GM21390 (cell line): ENCODE measurements around the gene LYRM1.
A peak's percentile ranks its signal among the peaks of the same experiment; 100 is the strongest.
"Not testable (repeated sequence)": the region's sequence is repeated elsewhere in the genome, so short reads cannot be mapped to it uniquely, and the experiment has no call there.

ENCODE experiments used
- ATAC-seq: cut with Tn5 transposase; IDR thresholded peaks from one replicate; pipeline ENCODE4 v1.9.1; 2021; ENCODE audit not compliant: unreplicated experiment

LYRM1 gene, protein sequence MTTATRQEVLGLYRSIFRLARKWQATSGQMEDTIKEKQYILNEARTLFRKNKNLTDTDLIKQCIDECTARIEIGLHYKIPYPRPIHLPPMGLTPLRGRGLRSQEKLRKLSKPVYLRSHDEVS

DNA sequence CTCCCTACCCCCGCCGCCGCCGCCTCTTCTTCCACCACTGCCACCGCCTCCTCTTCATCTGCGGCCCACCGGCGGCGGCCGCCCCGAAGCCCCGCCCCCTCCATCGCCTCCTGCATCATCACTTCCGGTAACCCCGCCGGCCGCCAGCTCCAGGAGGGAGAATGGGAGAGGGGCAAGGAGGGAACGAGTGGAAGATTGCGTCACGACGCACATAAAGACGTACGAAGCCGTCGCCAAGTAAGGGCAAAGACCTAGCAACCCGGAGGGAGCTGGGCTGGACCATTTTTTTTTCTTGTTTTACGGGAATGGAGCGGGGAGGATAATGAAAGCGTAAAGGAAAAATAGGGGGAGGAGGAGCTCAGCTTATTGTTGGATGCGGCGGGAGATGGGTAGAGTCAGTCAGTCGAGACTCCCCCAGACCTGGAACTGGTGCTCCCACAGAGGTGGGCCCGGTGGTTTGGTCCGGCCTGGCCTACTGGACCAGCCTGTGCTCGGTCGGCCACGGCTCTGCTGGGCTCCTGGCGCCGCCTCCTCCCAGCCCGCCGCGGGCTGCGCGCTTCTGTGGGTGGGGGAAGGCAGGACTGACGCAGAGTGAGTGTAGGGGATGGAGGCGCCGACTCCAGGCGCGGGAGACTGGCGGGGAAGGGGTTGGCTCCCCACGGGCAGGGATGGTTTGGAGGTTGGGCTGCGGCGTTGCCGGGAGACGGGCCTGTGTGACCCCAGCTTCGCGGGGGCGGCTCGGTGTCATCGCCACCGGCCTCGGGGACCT is at the start of gene LYRM1, which contains the start of gene DCUN1D3:
Gene LYRM1 (plus strand): TSS at position 473 of the 769 bp plus-strand sequence. CDS start 14,785 bp downstream, outside the sequence.
Gene DCUN1D3 (minus strand): TSS at position 60 of the 769 bp plus-strand sequence. CDS start 37,820 bp downstream, outside the sequence.
- ATAC-seq = peak; percentile 66

DNA sequence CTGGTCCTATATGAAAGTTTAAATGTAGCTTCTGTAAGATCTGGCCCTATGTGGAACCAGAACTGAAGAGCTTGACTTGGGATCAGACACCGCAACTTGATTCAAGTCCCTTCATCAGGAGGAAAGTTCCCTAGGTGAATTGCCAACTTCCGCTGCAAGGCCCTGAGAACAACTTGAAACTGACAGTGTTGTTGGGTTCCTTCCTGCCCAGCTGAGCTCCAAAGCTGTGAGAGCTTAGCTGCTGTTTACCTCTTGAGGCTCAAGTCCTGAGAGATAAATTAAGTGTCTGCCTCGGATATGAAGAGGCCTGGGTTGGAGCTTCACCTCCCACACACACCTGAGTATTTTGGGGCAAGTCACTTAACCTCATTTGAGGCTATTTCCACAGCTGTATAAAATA is 49.6 kb upstream of the LYRM1 start:
- no peak for ATAC-seq

DNA sequence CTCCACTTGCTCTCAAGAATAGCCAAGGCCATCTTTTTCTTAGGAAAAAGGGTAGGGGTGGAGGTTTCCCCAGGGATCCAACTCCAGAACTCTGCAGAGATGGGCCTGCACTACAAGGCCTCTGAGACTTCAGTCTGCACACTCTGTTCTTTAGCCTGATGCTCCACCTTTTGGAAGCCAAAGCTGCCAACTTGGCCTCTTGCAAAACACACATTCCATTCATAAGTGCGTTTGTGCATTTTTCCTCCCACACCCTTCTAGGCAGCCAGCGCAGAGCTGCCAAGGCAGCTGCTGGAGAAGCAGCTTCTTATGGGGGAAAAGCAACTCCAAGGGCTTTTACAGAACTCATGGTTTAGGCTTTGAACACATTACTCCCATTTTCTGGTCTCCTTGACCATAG is 49.0 kb upstream of the LYRM1 start:
- no peak for ATAC-seq

DNA sequence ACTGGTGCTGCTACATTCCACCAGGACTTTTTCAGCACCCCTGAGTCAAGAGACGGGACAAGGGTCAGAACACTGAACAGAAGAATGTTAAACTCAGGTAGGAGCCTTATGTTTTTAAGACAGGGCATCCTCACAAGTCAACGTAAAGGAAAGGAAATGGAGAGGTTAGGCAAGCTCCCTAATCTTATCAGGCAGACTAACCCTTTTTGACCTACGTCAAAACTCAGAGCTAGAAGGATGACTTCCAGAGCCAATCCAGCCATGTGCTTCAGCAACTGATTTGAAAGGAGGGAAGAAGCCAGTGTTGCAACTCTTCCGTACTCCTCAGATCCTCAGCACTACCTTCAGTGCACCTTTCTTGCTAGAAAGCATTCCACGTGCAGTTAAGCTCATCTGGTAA is 47.4 kb upstream of the LYRM1 start:
- no peak for ATAC-seq

DNA sequence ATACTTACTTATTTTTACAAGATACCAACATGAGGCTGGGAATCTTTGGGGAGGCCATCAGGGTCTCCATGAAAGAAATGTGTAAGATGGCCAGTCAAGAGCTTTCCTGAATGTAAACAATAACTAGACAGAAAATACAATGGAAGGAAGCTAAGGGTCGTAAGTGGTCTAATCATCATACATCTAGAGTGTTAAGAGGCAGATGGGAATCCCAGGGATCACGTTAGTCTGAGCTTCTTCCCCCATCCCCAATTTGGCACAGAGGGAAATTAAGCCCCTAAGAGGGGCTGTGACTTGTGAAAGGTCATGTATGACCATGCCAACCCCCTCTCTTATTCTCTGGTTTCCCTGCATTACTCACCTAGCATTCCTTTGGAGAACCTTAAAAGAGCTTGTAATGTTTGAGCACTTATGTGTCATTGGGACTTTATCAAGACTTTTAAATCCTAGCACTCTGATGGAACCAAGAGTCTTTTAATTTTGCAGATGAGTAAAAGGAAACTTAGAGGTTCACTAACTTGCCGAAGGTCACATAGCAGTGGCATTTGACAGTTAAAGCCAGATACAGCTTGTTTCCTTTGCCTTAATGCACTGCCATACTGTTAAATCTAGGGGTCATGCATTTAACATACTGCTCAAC is 46.5 kb upstream of the LYRM1 start:
- no peak for ATAC-seq

DNA sequence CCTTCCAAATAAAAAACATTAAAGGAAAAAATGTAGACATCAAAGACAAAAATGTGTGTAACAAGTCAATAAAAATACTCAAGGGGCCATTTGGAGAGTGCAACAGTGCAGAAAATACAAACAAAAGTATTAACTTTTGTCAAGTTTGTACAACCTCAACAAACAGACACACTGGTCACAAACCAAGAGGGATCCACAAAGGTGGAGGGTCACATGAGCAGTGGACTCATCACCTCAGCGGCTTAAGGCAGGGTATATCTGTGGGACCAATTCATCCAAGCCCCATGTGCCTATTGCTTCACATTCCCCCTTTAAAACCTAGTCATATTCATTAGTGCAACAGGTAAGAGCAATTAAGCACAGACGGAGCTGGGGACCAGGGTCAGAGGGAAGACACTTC is 45.6 kb upstream of the LYRM1 start:
- no peak for ATAC-seq

DNA sequence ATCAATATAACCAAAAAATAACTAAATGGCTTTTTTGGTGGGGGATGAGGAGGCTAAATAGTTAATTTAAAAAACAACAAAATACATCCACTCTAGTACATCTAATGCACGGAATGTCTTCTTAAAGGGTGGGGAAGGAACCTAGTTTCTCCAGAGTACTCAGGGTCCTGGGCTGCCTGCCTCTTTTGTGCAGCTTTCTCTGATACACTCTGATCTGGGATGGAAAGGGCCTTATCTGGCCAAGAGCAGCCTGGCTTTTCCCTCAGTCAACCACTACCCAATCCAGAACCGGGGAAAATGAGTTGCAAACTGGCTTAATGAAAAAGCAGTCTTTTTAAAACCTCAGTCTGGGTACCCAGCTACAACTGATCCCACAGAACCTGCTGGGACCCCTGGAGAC is 43.3 kb upstream of the LYRM1 start:
- ATAC-seq = no peak

DNA sequence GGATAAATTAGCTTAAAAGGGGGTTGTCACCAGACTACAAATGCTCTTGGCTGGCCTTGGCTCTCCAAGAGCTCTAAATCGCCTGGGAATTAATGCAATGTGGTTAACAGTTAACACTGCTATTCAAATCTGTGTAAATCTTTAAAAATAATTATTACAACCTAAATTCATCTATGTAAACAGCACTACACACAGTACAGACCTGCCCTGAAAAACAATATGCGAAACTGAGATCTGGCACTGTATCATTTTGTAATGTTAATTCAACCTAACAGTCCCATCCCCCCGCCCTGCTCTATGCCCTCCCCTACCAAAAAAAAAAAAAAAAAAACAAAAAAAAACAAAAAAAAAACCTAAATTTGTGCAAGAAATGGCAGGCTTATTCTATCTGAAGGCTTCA is 41.3 kb upstream of the LYRM1 start:
- no peak for ATAC-seq

DNA sequence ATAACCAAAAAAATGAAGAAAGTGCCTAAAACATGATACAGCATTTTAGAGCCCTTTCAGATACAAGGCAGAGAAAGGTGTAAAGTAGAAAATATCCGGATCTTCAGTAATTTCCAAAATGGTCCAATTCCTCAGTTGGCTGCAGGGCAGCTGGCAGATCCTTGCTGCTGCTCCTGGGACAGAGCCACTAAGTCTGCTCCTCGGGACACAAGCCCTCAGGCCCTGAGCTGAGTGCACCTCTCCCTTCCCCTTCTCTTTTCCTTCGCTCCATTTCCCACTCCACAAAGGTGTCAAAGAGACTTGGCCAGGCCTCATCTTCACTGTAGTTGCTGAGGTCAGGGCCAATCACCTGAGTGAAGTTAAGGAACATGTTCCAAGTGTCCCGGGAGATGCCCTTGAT is 40.9 kb upstream of the LYRM1 start:
- ATAC-seq = no peak

DNA sequence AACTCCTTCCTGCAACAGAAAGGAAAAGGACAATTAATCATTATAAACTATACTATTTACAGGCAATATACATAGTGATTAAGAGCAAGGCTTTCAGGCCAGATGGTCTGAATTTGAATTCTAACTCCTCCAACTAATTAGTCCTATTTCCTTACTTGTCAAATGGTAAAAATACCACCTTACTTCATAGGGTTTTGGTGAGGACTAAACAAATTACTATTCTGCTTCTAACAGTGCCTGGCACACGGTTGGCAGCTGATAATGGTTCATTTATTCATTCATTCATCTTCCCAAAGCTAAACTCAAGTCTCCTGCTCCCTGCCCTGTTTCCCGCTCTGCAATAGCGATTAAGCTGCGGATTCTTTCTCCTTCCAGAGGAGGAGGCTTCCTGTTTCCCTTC is 40.2 kb upstream of the LYRM1 start:
- no peak for ATAC-seq

DNA sequence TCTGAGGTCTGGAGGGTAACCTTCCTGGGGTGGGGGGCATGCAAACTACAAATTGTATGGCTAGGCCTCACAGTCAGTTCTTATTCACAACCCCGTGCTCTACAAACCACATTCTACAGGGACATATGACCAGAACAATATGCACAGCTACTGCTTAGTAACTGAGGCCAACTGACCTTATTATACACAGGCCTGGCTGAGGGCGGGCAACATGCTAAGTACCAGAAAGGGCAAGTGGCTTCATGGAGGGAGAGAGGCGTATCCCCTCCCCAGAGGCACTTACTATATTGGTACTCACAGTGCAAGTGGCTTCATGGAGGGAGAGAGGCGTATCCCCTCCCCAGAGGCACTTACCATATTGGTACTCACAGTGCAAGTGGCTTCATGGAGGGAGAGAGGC is 39.6 kb upstream of the LYRM1 start:
- not testable (repeated sequence) for ATAC-seq

DNA sequence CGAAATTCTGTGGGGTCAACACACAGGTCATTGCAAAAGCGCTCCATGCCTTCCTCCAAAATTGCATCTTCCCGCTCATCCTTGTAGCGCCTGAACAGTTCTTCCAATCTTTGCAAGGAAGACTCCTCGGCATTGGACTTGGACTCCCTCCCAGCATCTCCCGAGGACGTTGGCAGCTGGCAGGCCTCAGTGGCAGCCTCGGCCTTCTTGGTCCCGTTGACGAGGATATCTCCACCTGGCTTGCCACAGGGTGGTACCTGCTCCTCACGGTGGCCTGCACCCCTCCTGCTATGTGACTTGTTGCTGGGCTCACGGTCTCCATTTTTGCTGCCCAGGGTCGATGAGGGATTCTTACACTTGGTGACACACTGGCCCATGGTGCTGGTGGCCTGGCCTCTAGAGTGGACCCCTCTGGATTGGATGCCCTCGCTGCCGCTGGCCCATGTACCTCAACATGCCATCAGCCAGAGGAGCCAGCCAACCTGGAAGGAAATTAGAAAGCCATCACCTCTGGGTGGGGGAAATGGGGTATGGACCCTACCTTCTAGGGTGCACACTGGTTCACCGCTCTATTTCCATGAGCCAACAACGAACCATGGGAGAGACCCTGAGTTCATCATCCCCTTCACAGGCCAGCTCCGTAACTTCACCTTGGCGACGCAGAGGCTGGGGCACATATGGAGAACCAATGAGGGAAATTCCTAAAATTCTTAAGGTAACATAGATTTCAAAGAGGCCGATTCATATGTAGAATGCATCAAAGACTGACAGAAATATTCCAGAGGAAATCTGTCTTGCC is 38.2 kb upstream of the LYRM1 start:
- ATAC-seq = no peak

DNA sequence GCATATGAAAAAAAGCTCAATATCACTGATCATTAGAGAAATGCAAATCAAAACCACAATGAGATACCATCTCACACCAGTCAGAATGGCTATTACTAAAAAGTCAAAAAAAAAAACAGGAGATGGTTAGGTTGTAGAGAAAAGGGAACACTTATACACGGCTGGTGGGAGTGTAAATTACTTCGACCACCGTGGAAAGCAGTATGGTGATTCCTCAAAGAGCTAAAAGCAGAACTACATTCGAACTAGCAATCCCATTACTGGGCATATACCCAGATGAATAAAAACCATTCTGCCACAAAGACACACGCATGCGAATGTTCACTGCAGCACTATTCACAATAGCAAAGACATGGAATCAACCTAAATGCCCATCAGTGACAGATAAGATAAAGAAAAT is 36.2 kb upstream of the LYRM1 start:
- not testable (repeated sequence) for ATAC-seq

DNA sequence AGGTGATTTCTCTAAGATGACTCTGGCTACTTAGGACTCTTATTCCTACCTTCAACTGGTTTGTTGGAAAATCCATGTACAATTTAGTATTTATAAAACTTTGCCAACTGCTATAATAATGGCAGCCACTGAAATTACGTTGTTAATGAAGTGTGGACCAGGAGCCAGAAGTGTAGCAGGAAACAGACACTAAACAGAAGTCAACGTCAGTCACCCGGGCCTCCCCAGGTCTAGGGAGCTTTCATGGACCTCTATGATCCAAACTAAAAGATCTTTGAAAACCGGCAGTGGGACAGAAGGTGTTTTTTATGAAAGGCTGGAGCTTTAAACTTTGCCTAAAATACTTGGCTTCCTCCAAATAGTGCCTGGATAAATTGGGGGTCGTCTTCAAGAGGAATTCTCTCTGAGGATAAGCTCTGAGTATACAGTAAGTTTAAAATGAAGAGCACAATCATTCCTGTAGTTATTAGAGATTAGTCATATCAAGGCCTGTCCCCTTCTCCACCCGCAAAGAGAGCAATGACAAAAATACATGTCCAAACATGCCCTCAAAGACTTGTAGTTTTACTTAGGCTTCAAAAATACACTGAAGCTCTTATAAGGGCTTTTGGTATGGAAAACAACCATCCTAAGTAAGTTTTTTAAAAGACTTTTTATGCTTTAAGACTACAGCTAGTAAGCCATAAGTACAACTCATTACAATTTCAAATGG is 35.0 kb upstream of the LYRM1 start:
- ATAC-seq = peak; percentile 64

DNA sequence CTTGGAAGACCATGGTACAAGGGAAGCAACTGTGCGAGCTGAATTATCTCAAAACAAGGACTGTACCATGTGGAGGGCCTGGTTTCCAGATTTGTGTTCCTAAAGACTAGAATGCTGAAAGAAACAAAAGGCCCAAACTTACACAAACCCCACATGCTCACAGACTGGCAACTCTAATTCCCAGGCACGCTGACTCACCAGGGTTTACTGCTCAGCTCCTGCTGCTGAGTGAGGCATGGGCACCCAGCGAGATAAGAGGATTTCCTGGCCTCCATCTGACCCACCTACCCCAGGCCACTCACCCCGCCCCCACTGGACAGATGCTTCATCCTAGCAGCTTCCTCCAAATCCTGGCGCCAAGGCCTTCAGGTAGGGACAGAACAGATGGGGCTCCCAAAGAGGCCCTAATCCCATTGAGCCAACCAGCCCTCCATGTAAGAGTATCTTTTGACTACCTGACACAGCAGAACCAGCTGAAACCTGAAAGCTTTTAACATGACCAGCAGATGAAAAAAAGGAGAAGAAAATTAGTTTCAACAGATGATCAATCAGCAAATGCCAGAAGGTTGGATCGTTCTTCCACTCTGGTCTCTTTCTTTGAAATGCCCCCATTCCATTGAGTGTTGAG is 34.3 kb upstream of the LYRM1 start:
- no peak for ATAC-seq

DNA sequence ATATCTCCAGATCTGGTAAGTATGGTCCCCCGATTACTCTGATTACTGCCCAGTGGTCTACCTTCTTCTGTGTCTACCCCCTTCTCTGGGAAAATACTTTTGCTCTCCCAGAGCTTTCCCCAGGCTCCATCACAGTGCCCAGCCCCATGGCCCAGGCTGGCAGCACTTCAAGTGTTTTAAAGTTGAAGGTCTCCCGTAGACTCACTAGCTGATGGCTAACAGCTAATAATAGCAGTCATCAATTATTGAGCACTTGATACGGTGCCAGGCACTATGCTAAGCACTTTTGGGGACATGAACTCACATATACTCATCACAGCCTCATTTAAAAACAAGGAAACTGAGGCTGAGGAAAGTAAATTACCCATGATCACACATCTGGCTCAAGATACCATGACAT is 33.8 kb upstream of the LYRM1 start:
- no peak for ATAC-seq

DNA sequence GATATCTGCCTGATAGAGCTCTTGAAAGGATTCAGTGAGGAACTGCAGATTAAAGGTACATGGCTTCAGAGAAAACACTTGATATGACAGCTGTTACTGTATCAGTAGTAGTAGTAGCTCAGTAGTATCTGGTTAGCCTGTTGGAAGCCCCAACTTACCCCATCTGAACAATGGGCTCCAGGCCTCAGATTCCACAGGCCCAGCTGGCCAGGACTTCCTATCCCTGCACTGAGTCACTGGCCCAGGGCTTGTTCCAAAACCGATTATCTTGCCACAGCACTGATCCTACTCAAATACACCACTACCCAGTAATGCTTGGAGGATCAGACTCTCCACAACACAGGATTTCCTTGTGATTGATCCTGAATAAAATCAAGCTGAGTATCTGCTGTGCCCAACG is 33.0 kb upstream of the LYRM1 start:
- no peak for ATAC-seq

DNA sequence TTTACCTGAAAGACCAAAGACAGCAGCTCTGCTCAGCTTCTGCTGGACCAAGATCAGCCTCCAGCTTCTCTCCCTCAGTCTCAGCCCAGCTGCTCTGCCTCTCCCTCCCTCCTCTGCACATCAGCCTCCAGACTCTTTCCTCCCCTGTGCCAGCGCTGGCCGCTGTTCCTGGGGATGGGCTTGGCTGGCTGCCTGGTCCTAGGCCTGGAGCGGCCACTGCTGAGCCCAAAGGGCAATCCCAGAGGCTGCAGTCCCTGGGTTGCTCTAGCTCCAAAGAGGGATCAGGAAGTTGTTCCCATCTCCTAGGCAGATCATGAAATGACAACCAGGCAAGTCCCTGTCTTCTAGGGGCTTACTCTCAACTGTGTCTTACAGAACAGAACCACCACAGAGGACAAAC is 31.7 kb upstream of the LYRM1 start:
- no peak for ATAC-seq

DNA sequence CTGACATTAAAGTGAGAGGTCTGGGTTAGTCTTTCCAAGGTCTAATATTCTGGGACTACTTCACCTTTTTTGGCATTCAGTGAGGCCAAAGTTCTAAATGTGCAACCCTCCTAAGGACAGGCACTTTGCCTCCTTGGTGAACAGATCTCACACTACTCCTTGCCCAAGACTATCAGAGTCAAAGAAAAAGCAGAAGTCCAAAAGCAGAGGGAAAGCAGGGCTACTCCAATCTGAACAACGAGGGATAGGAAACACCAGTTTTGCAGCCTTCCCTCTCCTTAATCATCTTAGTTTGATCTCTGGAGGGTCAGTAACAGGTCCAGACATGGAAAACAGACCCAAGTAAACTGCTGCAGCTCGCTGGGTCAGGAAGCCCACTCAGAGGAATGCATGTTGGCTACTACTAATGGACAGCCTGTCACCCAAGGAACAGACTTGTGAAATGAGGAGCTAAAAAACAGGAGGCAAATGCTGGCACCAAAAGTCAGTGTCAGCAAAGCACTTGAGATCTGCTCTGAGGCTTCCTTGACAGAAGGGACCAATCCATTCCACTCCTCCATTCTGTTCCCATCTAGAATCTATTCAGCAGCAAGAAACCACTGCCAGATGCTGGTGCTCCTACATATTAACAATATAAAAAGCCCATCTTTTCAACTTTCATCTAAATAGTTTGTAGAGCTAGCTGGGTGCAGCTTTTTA is 30.3 kb upstream of the LYRM1 start:
- ATAC-seq = no peak

DNA sequence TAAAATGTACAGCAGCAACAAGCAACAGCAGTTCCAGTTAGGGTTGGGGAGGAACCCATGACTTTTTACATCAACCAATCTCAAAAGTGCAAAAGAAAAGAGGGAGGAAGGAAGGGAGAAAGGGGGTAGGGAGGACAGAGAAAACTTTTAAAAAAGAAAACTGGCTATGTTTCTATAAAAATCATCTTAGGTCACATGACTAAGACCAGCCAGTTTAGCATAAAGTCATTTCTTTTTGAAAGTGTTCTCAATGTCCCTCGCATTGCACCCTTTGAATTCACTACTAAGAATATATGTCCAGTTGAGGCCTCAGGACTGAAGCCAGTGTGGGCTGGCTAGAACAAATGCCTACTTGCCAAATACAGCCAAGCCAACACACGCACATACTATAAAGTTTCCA is 29.3 kb upstream of the LYRM1 start:
- no peak for ATAC-seq
